ENCODE results near the gene SDCCAG8.

Gene SDCCAG8

DNA sequence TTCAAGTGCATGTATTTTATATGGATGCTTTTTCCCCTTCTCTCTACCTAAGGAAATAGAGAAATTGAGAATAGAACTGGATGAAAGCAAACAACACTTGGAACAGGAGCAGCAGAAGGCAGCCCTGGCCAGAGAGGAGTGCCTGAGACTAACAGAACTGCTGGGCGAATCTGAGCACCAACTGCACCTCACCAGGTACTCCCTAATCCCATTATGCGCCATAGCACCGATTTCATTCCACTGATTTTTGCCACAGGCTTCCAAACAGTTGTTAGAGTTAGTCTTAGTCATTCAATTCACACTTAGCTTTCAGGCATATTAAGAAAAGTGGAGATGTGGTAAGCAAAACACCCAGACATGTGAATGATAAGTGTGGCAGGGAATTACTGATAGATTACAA lies 122.8 kb downstream of the SDCCAG8 start:
- no CpG with 5 or more reads among the region's 3 CpGs for WGBS (ENCODE audit: insufficient coverage, insufficient read length)
- H3K36me3 ChIP-seq (ENCODE audit: control insufficient read depth, insufficient read depth, low read length) = no peaks in the 10 kb centered on the region
- no peaks in the 10 kb centered on the region for H3K27me3 ChIP-seq (ENCODE audit: control insufficient read depth, insufficient read depth, low read length)
- DNase-seq (ENCODE audit: low read depth, low spot score) = no peak
- H3K4me3 ChIP-seq (ENCODE audit: low read length) = no peak overlapping the region
- no peaks in the 10 kb centered on the region for H3K4me1 ChIP-seq (ENCODE audit: control insufficient read depth, insufficient read depth, low read length)
- H3K27ac ChIP-seq (ENCODE audit: low read length) = no peak overlapping the region
- no peaks in the 10 kb centered on the region for H3K9me3 ChIP-seq (ENCODE audit: control insufficient read depth, insufficient read depth, low read length)

DNA sequence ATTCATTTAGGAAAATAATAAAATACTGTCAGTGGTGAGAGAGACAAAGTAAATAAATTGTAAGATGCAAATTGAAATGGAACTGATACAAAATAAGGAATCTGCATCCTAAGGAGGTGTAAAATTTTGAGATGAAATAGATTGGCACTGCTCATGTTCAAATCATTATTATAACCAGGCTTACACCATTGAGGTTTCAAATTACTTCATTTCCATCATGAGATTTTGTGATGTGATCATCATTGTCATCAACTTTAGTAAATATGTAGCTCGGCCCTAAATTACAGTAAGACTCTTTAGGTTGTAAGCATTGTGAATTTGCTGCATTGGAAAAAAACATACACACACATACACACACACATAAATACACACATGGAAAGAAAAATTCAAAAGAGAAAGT lies 123.4 kb downstream of the SDCCAG8 start:
- H3K4me3 ChIP-seq (ENCODE audit: low read length) = no peak overlapping the region
- no peak for DNase-seq (ENCODE audit: low read depth, low spot score)
- H3K4me1 ChIP-seq (ENCODE audit: control insufficient read depth, insufficient read depth, low read length) = no peaks in the 10 kb centered on the region
- H3K27ac ChIP-seq (ENCODE audit: low read length) = no peak overlapping the region
- no peaks in the 10 kb centered on the region for H3K36me3 ChIP-seq (ENCODE audit: control insufficient read depth, insufficient read depth, low read length)
- WGBS (ENCODE audit: insufficient coverage, insufficient read length) = no CpG with 5 or more reads among the region's 1 CpG
- H3K9me3 ChIP-seq (ENCODE audit: control insufficient read depth, insufficient read depth, low read length) = no peaks in the 10 kb centered on the region
- no peaks in the 10 kb centered on the region for H3K27me3 ChIP-seq (ENCODE audit: control insufficient read depth, insufficient read depth, low read length)

DNA sequence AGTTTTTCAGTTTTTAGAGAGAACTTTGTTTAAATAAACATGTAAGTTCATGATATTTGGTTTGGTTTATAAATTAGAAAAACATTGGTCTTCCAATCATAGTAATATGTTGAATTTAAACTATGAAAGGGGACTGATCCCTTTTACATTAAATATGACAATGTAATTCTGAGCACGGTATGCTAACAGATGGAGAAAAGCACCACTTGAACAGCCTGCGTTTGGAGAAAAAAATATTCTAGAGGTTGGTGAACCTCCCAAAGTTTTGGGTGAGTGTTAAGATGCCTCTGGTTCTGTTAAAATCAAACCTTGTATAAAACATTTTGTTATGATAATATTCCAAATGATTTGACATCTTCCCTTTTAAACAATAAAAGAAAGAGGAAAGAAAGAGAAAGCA lies 123.9 kb downstream of the SDCCAG8 start:
- no peak for DNase-seq (ENCODE audit: low read depth, low spot score)
- no peak overlapping the region for H3K4me3 ChIP-seq (ENCODE audit: low read length)

DNA sequence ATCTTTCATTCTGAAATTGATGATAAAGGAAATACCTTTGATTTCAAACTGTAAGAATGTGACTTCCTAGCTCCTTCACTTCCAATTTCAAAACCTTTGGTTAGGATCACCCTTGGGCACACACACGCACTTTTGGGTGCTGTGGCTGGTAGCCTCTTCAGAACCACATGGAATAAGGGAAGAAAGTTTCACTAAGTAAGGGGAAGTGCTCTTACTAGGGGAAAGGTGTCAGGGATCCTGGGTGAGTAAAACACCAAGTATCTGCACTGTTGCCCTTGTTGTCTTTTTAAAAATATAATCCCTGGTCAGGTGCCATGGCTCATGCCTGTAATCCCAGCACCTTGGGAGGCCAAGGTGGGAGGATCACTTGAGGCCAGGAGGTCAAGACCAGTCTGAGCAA lies 132.4 kb downstream of the SDCCAG8 start:
- Histone ChIP-seq H3K4me1 (ENCODE audit: control insufficient read depth, insufficient read depth, low read length) (peaks cover 2% of the 10 kb centered on the region; the same call in 1 of the 2 replicates), H3K27me3 (ENCODE audit: control insufficient read depth, insufficient read depth, low read length) (no peaks in the 10 kb centered on the region), H3K9me3 (ENCODE audit: control insufficient read depth, insufficient read depth, low read length) (no peaks in the 10 kb centered on the region), H3K27ac (ENCODE audit: low read length) (no peak overlapping the region), H3K4me3 (ENCODE audit: low read length) (no peak overlapping the region), H3K36me3 (ENCODE audit: control insufficient read depth, insufficient read depth, low read length) (no peaks in the 10 kb centered on the region)
- WGBS (ENCODE audit: insufficient coverage, insufficient read length) = no CpG with 5 or more reads among the region's 1 CpG
- DNase-seq (ENCODE audit: low read depth, low spot score) = no peak

More for the DNA sequence above, 123.9 kb downstream of the SDCCAG8 start:
- Histone ChIP-seq H3K27ac (ENCODE audit: low read length) (no peak overlapping the region), H3K9me3 (ENCODE audit: control insufficient read depth, insufficient read depth, low read length) (no peaks in the 10 kb centered on the region), H3K36me3 (ENCODE audit: control insufficient read depth, insufficient read depth, low read length) (no peaks in the 10 kb centered on the region), H3K27me3 (ENCODE audit: control insufficient read depth, insufficient read depth, low read length) (no peaks in the 10 kb centered on the region), H3K4me1 (ENCODE audit: control insufficient read depth, insufficient read depth, low read length) (no peaks in the 10 kb centered on the region)
- no CpG with 5 or more reads among the region's 2 CpGs for WGBS (ENCODE audit: insufficient coverage, insufficient read length)

DNA sequence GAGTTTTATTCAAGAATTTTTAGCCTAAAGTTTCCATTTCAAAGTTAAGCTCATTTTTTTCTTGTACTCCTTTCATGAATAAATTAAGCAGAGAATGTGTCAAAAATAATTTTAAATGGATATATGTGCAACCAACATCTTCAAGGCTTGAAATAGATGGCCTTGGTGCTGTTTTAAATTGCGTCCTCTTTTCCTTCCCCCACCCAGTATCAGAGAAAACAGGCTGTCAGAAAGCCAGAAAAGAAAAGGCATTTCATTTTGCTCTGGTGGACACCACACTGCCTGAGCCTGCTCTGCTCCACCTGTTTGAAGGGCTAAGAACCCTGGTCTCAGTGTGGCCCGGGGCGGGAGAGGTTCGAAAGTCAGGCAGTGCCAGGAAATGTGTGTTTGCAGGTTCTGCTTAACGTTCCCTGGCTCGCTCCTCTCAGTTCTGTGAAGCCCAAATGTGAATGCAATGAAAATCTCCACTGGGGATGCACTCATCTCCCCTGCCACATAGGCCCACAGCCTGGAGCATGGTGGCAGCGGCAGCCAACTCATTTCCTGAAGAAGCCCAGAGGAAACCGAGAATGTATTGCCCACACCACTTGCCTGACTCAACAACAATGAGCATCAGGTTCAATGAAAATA lies 134.4 kb downstream of the SDCCAG8 start:
- Histone ChIP-seq H3K27me3 (ENCODE audit: control insufficient read depth, insufficient read depth, low read length) (no peaks in the 10 kb centered on the region), H3K9me3 (ENCODE audit: control insufficient read depth, insufficient read depth, low read length) (no peaks in the 10 kb centered on the region), H3K4me1 (ENCODE audit: control insufficient read depth, insufficient read depth, low read length) (peaks cover 2% of the 10 kb centered on the region; the same call in 1 of the 2 replicates), H3K27ac (ENCODE audit: low read length) (no peak overlapping the region), H3K4me3 (ENCODE audit: low read length) (no peak overlapping the region), H3K36me3 (ENCODE audit: control insufficient read depth, insufficient read depth, low read length) (no peaks in the 10 kb centered on the region)
- no CpG with 5 or more reads among the region's 8 CpGs for WGBS (ENCODE audit: insufficient coverage, insufficient read length)
- DNase-seq (ENCODE audit: low read depth, low spot score) = no peak

DNA sequence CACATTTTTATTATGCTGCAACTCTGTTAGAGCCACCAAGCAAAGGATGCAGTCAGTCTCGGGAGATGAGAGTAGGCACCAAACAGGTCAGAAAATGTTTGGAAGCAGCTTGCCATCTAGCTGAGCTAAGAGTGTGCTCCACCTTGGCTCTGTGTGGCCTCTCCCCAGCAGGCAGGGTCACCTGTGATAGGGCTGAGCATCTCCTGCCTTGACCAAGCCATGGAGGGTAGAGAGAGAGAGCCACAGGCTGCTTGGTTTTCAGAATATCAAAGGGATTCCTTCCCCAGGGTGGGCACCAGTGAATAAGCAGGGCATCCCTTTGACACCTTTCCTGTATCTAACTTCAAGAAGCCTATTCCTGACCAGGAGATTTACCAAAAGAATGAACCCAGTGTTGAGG lies 135.5 kb downstream of the SDCCAG8 start:
- no peaks in the 10 kb centered on the region for H3K36me3 ChIP-seq (ENCODE audit: control insufficient read depth, insufficient read depth, low read length)
- no peak overlapping the region for H3K4me3 ChIP-seq (ENCODE audit: low read length)
- H3K4me1 ChIP-seq (ENCODE audit: control insufficient read depth, insufficient read depth, low read length) = peaks cover 2% of the 10 kb centered on the region; the same call in 1 of the 2 replicates
- H3K27me3 ChIP-seq (ENCODE audit: control insufficient read depth, insufficient read depth, low read length) = no peaks in the 10 kb centered on the region
- no peaks in the 10 kb centered on the region for H3K9me3 ChIP-seq (ENCODE audit: control insufficient read depth, insufficient read depth, low read length)
- no peak overlapping the region for H3K27ac ChIP-seq (ENCODE audit: low read length)
- WGBS (ENCODE audit: insufficient coverage, insufficient read length) = no CpG with 5 or more reads among the region's 1 CpG
- DNase-seq (ENCODE audit: low read depth, low spot score) = no peak

DNA sequence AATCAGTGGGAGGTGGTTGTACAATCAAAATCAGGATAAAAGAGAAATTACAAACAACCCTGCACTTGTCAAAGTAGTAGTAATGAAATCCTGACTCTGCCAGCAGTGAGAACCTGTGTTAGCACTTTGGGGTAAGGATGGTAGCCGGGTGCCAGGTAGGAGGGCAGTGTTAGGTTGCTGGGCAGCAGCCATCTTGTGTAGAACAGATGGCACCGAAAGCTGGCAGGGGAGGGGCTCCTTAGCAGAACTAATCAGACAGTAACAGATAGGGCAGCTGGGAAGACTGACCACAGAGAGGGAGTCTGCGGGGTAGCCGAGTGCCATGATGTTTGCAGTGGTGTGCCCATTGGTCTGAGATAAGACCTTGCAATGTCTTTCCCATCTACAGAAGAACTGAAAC lies 137.3 kb downstream of the SDCCAG8 start:
- no CpG with 5 or more reads among the region's 4 CpGs for whole genome bisulfite sequencing (ENCODE audit: insufficient coverage, insufficient read length)
- H3K4me3 ChIP-seq (ENCODE audit: low read length) = no peak overlapping the region
- H3K36me3 ChIP-seq (ENCODE audit: control insufficient read depth, insufficient read depth, low read length) = no peaks in the 10 kb centered on the region
- DNase-seq (ENCODE audit: low read depth, low spot score) = no peak
- no peak overlapping the region for H3K27ac ChIP-seq (ENCODE audit: low read length)
- H3K9me3 ChIP-seq (ENCODE audit: control insufficient read depth, insufficient read depth, low read length) = no peaks in the 10 kb centered on the region
- peaks cover 2% of the 10 kb centered on the region; the same call in 1 of the 2 replicates for H3K4me1 ChIP-seq (ENCODE audit: control insufficient read depth, insufficient read depth, low read length)
- H3K27me3 ChIP-seq (ENCODE audit: control insufficient read depth, insufficient read depth, low read length) = no peaks in the 10 kb centered on the region

DNA sequence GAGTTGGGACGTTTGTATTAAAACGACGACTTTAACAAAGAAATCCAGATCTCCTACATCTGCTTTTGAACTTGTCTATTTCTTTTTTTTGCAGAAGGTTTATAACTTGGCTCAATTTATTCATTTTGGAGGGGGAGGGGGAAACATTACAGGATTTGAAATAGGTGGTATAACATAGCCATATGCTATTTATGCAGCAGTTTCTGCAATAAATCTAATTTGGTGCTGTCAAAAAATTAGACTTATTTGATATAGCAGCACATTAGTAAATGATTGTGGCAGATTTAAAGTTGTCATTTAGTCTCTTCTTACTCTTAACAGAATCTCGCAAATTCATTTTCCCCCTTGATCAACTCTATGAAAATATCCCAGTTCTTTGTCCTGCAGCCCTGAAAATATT lies 138.2 kb downstream of the SDCCAG8 start:
- no peaks in the 10 kb centered on the region for H3K27me3 ChIP-seq (ENCODE audit: control insufficient read depth, insufficient read depth, low read length)
- no peak overlapping the region for H3K4me3 ChIP-seq (ENCODE audit: low read length)
- H3K9me3 ChIP-seq (ENCODE audit: control insufficient read depth, insufficient read depth, low read length) = no peaks in the 10 kb centered on the region
- H3K27ac ChIP-seq (ENCODE audit: low read length) = no peak overlapping the region
- DNase-seq (ENCODE audit: low read depth, low spot score) = no peak
- 100% methylated on average over 1 of the region's 4 CpGs for WGBS (ENCODE audit: insufficient coverage, insufficient read length)
- no peaks in the 10 kb centered on the region for H3K36me3 ChIP-seq (ENCODE audit: control insufficient read depth, insufficient read depth, low read length)
- peaks cover 2% of the 10 kb centered on the region; the same call in 1 of the 2 replicates for H3K4me1 ChIP-seq (ENCODE audit: control insufficient read depth, insufficient read depth, low read length)

DNA sequence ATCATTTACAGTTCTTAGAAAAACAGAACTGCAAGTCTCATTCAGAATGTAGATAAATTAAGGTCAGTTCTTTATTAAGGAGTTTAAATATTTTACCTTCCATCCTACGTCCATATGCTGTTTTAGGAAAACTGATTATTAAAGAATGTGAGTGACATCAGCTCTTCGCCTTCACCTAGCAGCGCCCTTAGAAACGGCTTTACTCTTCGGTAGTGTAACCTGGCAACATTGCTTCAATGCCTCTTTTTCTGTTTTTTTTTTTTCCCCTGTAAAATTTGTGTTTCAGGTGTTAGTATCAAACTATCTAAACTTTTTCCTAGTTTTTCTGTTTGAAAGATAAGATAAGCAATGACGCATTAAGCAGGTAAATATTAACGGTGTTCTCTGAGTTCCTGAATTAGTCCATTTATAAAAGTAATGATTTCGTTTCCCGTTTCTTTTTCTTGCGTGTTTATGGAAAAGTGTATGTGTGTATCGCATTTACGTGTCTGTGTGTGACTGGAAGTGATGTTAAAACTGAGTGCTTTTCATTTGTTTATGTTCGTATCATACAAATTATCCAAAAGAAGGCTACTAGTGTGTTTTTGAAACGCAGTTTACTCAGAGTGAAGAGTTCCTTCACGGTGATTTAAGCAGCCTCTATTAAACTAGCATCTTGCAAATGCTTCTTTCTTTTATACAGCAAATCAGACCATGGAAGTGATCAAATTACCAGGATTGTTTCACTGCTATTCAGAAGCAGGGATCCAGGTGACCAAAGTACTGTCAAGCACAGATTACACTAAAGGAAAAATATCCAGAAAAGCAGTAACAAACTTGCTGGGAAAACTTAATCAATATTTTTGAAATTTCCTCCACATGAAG lies 139.0 kb downstream of the SDCCAG8 start:
- Histone ChIP-seq H3K4me1 (ENCODE audit: control insufficient read depth, insufficient read depth, low read length) (peaks cover 2% of the 10 kb centered on the region; the same call in 1 of the 2 replicates), H3K36me3 (ENCODE audit: control insufficient read depth, insufficient read depth, low read length) (no peaks in the 10 kb centered on the region), H3K27me3 (ENCODE audit: control insufficient read depth, insufficient read depth, low read length) (no peaks in the 10 kb centered on the region), H3K4me3 (ENCODE audit: low read length) (no peak overlapping the region), H3K9me3 (ENCODE audit: control insufficient read depth, insufficient read depth, low read length) (no peaks in the 10 kb centered on the region), H3K27ac (ENCODE audit: low read length) (no peak overlapping the region)
- DNase-seq (ENCODE audit: low read depth, low spot score) = no peak
- no CpG with 5 or more reads among the region's 15 CpGs for WGBS (ENCODE audit: insufficient coverage, insufficient read length)

DNA sequence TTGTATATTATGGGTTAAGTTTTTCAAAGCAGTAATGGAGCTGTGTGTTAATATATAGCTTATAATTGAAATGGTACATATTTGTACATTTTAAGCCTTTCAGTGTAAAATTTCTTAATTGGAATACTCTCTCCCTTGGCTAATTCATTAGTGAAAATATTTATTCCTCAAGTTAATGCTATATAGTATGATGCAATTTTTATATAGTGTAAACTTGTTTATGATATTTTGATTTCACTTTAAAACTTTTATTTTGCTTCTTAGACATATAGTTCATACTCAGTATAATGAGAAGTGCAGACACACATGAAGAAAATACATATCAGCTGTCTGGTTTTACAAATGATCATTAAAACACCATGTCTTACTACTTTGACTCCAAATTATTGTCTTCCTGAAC lies 140.6 kb downstream of the SDCCAG8 start:
- no peaks in the 10 kb centered on the region for H3K9me3 ChIP-seq (ENCODE audit: control insufficient read depth, insufficient read depth, low read length)
- no peaks in the 10 kb centered on the region for H3K4me1 ChIP-seq (ENCODE audit: control insufficient read depth, insufficient read depth, low read length)
- H3K27me3 ChIP-seq (ENCODE audit: control insufficient read depth, insufficient read depth, low read length) = no peaks in the 10 kb centered on the region
- no peaks in the 10 kb centered on the region for H3K36me3 ChIP-seq (ENCODE audit: control insufficient read depth, insufficient read depth, low read length)
- no peak overlapping the region for H3K4me3 ChIP-seq (ENCODE audit: low read length)
- no peak for DNase-seq (ENCODE audit: low read depth, low spot score)
- no peak overlapping the region for H3K27ac ChIP-seq (ENCODE audit: low read length)
